Spleen (tissue), 11 donors: ENCODE data around the gene TMEM94. TPM values are rescaled to one million over a fixed set of nuclear protein-coding genes. Genes with fewer than 3 reads are reported as not detected.

Experiments
- DNase-seq: peaks from one replicate; pipeline ENCODE4 v3.0.0-alpha.2; 2020
- H3K27ac ChIP-seq, 8 donors: fragments of 200-600 bp; sonication (generic) in 7 of 8; 1 replicate in 4 of 8; 2 replicates in 4 of 8; pipeline versions ENCODE4 v1.5.0 to v1.8.0; 2016 to 2021; ENCODE audit warnings: inconsistent platforms in 4 of 8, mild to moderate bottlenecking in 4 of 8, moderate library complexity in 1 of 8
- H3K27me3 ChIP-seq, 7 donors: fragments of 200-600 bp; sonication (generic) in 6 of 7; replicated peaks in 1 of 7; 1 replicate in 4 of 7; 2 replicates in 3 of 7; pipeline versions ENCODE4 v1.5.0 to v1.8.0; 2016 to 2021; ENCODE audit warnings: inconsistent platforms in 3 of 7, mild to moderate bottlenecking in 1 of 7
- H3K36me3 ChIP-seq, 6 donors: fragments of 200-600 bp; sonication (generic) in 5 of 6; 1 replicate in 4 of 6; 2 replicates in 2 of 6; pipeline versions ENCODE4 v1.5.0 to v1.8.0; 2016 to 2021; ENCODE audit warnings: inconsistent platforms in 2 of 6
- H3K4me1 ChIP-seq, 6 donors: fragments of 200-600 bp; sonication (generic) in 5 of 6; 1 replicate in 3 of 6; 2 replicates in 3 of 6; pipeline versions ENCODE4 v1.5.0 to v1.8.0; 2016 to 2021; ENCODE audit warnings: inconsistent platforms in 3 of 6
- H3K4me3 ChIP-seq, 8 donors: fragments of 200-600 bp; sonication (generic) in 7 of 8; 1 replicate in 4 of 8; 2 replicates in 4 of 8; pipeline versions ENCODE4 v1.5.0 to v1.8.0; 2016 to 2021; ENCODE audit warnings: inconsistent platforms in 4 of 8, mild to moderate bottlenecking in 4 of 8, moderate library complexity in 2 of 8
- H3K9me3 ChIP-seq, 8 donors: fragments of 200-600 bp; sonication (generic) in 7 of 8; 1 replicate in 4 of 8; 2 replicates in 4 of 8; pipeline versions ENCODE4 v1.5.0 to v1.8.0; 2016 to 2021; ENCODE audit warnings: inconsistent platforms in 4 of 8
- POLR2A ChIP-seq, 3 donors: fragments of 450-650 bp; IDR thresholded peaks; one replicate each; pipeline ENCODE4 v1.5.1; 2017; ENCODE audit warnings: antibody characterized with exemption in 3 of 3, mild to moderate bottlenecking in 1 of 3
- POLR2AphosphoS5 ChIP-seq, 3 donors: sonication (generic); formaldehyde crosslinking; IDR thresholded peaks; one replicate each; pipeline ENCODE4 v1.5.1; 2017; ENCODE audit warnings: antibody characterized with exemption in 3 of 3
- WGBS, 5 donors: extraction: QIAGEN DNeasy Blood & Tissue Kit in 3 of 5; methylation state at CpG; one replicate each; pipeline versions ENCODE4 v1.1.5 to v1.1.7; 2013 to 2018; 5-methylcytosine and 5-hydroxymethylcytosine counted together
- intact Hi-C: fragments of 100-400 bp; cut with DNase I; formaldehyde crosslinking; loops from one replicate; pipeline ENCODE4 v1.15.0; 2023; ENCODE audit warnings: low total_unique reads
- polyA plus RNA-seq, 3 donors: library from polyadenylated mRNA; stranded (reverse); fragments of 200-250 nt; gene quantifications; one replicate each; pipeline ENCODE4 v1.2.1, GENCODE V29; 2013
- total RNA-seq, 7 donors: library from RNA; depleted of rRNA in 3 of 7; stranded (reverse); fragments of >200 nt in 3 of 7; fragmentation: NEBNext Ultra II Directional in 4 of 7; extraction: Animal tissue kit (Norgen Biotek cat#: 25700) in 4 of 7; gene quantifications; one replicate each; pipeline versions ENCODE4 v1.1.0 to v1.2.1, GENCODE V29; 2016 to 2021
- TF ChIP-seq, protein P1 (sequence below), 11 experiments: fragments of 200-600 bp in 7 of 11; fragments of 450-650 bp in 4 of 11; sonication (generic) in 4 of 11; IDR thresholded peaks in 8 of 11; conservative IDR thresholded peaks in 3 of 11; 1 replicate in 7 of 11; 2 replicates in 4 of 11; pipeline versions ENCODE4 v1.4.0 to v1.8.0; 2016 to 2021; ENCODE audit warnings: antibody characterized with exemption in 11 of 11, inconsistent platforms in 4 of 11, mild to moderate bottlenecking in 1 of 11
- donor health status: healthy with polysubstance abuse.
- donor health status: DM: no; HTN: no; CAD: no; lungs with moderate emphysema.
- donor health status: DM: no; HTN: no; CAD: no.
- donor health status: Bipolar disorder and iron deficiency.
- donor health status: healthy.
- donor health status: DM: no; HTN: no; CAD: no.
- donor health status: DM: yes; HTN: yes; CAD: no.

Gene TMEM94
- total and polyA plus RNA-seq, 10 donors, result 24.8 to 101 (median 85.9) TPM

DNA sequence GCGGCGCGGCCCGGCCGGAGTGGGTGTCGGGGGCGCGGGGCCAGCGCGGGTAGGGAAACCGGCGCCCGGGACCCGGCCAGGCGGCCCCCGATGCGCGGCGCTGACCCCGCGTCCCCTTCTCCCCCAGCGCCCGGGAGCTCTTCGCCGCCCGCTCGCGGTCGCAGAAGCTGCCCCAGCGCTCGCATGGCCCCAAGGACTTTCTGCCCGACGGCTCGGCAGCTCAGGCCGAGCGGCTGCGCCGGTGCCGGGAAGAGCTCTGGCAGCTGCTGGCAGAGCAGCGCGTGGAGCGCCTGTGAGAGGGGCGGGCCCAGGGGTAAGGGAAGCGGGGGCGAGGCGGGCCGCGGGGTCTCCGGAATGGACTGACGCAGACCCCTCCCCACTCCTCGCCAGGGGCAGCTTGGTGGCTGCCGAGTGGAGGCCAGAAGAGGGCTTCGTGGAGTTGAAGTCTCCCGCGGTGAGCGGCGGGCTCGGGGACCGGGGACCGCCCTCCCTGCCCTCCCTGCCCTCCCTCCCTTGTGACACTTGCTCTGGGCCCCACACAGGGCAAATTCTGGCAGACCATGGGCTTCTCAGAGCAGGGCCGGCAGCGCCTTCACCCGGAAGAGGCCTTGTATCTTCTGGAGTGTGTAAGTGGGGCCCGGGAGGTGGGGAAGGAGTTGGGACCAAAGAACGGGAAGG is 60.3 kb downstream of the TMEM94 start:
- Histone ChIP-seq H3K36me3 (peaks cover 2 to 43% (median 21%) of the 10 kb centered on the region in 6 donors), H3K4me3 (peak overlapping the region; percentile 70 to 99 (median 94)), H3K27ac (peak overlapping the region; percentile 59 to 90 (median 84)), H3K9me3 (no peaks in the 10 kb centered on the region), H3K4me1 (peaks cover 8 to 74% (median 50%) of the 10 kb centered on the region in 6 donors), H3K27me3 (peaks cover 0 to 18% (median 0%) of the 10 kb centered on the region in 7 donors)
- peak; percentile 91 for DNase-seq
- TF ChIP-seq, protein P1, sequence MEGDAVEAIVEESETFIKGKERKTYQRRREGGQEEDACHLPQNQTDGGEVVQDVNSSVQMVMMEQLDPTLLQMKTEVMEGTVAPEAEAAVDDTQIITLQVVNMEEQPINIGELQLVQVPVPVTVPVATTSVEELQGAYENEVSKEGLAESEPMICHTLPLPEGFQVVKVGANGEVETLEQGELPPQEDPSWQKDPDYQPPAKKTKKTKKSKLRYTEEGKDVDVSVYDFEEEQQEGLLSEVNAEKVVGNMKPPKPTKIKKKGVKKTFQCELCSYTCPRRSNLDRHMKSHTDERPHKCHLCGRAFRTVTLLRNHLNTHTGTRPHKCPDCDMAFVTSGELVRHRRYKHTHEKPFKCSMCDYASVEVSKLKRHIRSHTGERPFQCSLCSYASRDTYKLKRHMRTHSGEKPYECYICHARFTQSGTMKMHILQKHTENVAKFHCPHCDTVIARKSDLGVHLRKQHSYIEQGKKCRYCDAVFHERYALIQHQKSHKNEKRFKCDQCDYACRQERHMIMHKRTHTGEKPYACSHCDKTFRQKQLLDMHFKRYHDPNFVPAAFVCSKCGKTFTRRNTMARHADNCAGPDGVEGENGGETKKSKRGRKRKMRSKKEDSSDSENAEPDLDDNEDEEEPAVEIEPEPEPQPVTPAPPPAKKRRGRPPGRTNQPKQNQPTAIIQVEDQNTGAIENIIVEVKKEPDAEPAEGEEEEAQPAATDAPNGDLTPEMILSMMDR (IDR thresholded peaks at IDR 0.05 in 8 of 11, conservative IDR thresholded peaks at IDR 0.05 in 3 of 11), result no peak
- TF ChIP-seq POLR2A (IDR thresholded peaks at IDR 0.05), result no peak
- no peak for TF ChIP-seq POLR2AphosphoS5 (IDR thresholded peaks at IDR 0.05)
- WGBS, 5 donors, result 0 to 1% (median 0%) methylated on average over 32 to 65 of the region's 65 CpGs
- intact Hi-C loops, result loop anchor here (5.0 to 10.0 kb wide), 2 partner anchors 71 to 92 kb away; partner anchors contain the start of gene MYO15B

DNA sequence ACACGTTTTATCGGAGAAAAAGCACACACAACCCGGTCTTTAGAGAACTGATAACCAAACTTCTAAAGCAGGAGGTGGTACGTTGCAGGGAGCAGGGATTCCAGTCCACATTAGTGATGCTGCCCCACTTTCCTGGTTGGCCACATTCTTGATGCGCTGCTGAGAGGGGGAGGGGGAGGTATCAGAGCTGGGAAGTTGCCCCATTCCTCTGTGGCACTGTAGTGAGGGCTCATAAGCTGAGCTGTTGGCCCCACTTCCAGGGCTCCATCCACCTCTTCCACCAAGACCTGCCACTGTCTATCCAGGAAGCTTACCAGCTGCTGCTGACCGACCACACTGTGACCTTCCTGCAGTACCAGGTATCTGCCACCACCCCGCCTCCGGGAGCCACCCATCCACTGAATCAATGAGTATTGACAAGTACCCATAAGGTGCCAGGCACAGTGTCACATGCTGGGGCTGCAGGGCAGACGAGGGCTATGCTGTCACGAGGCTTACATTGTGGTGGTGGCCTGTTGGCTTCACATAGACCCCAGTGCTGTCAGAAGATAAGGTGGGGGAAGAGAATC is 60.9 kb downstream of the TMEM94 start:
- Histone ChIP-seq H3K4me3 (peak overlapping the region; percentile 70 to 99 (median 94)), H3K27me3 (peaks cover 0 to 18% (median 0%) of the 10 kb centered on the region in 7 donors), H3K4me1 (peaks cover 8 to 68% (median 48%) of the 10 kb centered on the region in 6 donors), H3K36me3 (peaks cover 2 to 45% (median 27%) of the 10 kb centered on the region in 6 donors), H3K27ac (peak overlapping the region in 7 of 8 donors; percentile 72 to 90 (median 84)), H3K9me3 (no peaks in the 10 kb centered on the region)
- peak; percentile 80 for DNase-seq
- WGBS, 5 donors, result 29 to 41% (median 38%) methylated on average over 10 of the region's 10 CpGs
- intact Hi-C loops, result loop anchor here (5.0 to 10.0 kb wide), 2 partner anchors 70 to 93 kb away; partner anchors contain the start of gene MYO15B
- TF ChIP-seq, protein P1 (IDR thresholded peaks at IDR 0.05 in 8 of 11, conservative IDR thresholded peaks at IDR 0.05 in 3 of 11), result peak in 2 of 11 experiments; percentile 16 to 17
- TF ChIP-seq POLR2A (IDR thresholded peaks at IDR 0.05), result no peak
- no peak for TF ChIP-seq POLR2AphosphoS5 (IDR thresholded peaks at IDR 0.05)

DNA sequence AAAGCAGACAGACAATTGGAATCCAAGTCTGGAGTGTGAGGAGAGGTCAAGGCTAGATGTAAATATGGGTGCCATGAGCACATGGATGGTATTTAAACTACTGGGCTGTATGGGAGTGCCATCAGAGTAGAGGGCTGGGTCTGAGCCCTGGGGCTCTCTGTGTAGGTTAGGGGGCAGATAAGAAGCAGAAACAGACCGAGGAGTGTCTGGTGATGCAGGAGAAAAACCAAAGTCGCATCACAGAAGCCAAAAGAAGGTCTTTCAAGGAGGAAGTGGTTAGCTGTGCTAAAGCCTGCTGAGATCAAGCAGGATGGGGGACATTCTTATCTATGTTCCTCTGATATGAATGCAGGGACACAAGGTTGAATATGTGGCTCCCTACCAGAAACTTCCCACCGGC is 61.8 kb downstream of the TMEM94 start:
- peaks cover 2 to 50% (median 28%) of the 10 kb centered on the region in 6 donors for H3K36me3 ChIP-seq
- H3K27me3 ChIP-seq, result peaks cover 0 to 18% (median 0%) of the 10 kb centered on the region in 7 donors
- no peak for DNase-seq
- peak overlapping the region in 4 of 8 donors; percentile 82 to 99 (median 96) for H3K4me3 ChIP-seq
- no peaks in the 10 kb centered on the region for H3K9me3 ChIP-seq
- peak overlapping the region in 7 of 8 donors; percentile 6 to 90 (median 83) for H3K27ac ChIP-seq
- intact Hi-C loops, result loop anchor here (5.0 to 10.0 kb wide), 2 partner anchors 69 to 93 kb away; partner anchors contain the start of gene MYO15B
- TF ChIP-seq, protein P1 (IDR thresholded peaks at IDR 0.05 in 8 of 11, conservative IDR thresholded peaks at IDR 0.05 in 3 of 11), result no peak
- peak in 1 of 3 donors; percentile 58 for TF ChIP-seq POLR2AphosphoS5 (IDR thresholded peaks at IDR 0.05)
- 16 to 49% (median 29%) methylated on average over 3 of the region's 3 CpGs for WGBS, 5 donors
- H3K4me1 ChIP-seq, result peaks cover 8 to 60% (median 44%) of the 10 kb centered on the region in 6 donors
